ENCODE data around the gene IDI1.

DNA sequence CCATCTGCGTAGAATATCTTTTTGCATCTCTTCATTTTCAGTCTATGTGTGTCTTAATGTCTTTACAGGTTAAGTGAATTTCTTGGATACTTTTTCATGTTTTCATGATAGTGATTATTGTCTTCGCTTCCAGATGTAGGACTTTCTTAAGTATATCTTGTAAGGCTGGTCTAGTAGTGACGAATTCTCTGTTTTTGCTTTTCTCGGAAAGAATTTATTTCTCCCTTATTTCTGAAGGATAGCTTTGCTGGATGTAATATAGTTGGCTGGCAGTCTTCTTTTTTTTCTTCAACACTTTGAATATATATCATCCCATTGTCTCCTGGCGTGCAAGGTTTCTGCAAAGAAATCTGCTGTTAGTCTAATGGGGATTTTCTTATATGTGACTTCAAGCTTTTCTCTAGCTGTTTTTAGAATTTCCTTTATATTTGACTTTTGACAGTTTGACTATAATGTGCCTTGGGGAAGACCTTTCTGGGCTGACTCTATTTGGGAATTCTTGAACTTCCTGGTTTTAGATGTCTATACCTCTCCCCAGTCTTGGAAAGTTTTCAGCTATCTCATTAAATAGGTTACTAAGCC lies 46.4 kb downstream of the IDI1 start:
- TF ChIP-seq EZH2phosphoT487 (IDR thresholded peaks at IDR 0.05; ENCODE audit: insufficient read depth, low read depth) (no peak), EZH2 (IDR thresholded peaks at IDR 0.05; ENCODE audit: insufficient read depth, poor library complexity, severe bottlenecking) (no peak)
